Tibial nerve (tissue), 4 donors: ENCODE measurements around the gene HCFC1.

Experiments
- EP300 ChIP-seq, 2 donors: sonication (generic); formaldehyde crosslinking; IDR thresholded peaks; one replicate each; pipeline ENCODE4 v1.6.1; 2017; ENCODE audit warnings: antibody characterized with exemption in 2 of 2, mild to moderate bottlenecking in 1 of 2
- TF ChIP-seq, protein P1 (sequence below), 5 experiments: fragments of 200-600 bp in 3 of 5; fragments of 450-650 bp in 2 of 5; sonication (generic) in 3 of 5; IDR thresholded peaks; one replicate each; pipeline ENCODE4 v1.5.1; 2016 to 2019; ENCODE audit warnings: antibody characterized with exemption in 5 of 5, mild to moderate bottlenecking in 3 of 5, moderate library complexity in 2 of 5

DNA sequence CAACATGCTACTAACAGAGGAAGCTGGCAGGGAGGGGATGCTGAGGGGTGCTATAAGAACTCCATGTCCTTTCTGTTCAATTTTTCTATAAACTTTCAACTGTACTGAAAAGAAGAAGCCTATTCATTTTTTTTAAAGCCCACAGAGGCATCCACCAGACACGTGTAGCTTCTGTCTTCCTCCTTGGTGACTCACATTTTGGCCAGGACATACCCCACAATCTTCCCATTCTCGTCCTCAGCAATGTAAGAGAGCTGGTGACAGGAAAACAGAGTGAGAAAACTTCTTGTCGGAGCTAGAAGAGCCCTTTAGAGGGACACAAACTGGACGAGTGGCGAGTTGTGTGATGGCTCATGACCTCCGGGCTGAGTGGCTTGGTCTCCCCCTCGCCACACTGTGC, 37.9 kb downstream of the HCFC1 start:
- TF ChIP-seq EP300 (IDR thresholded peaks at IDR 0.05): no peak
- TF ChIP-seq, protein P1, sequence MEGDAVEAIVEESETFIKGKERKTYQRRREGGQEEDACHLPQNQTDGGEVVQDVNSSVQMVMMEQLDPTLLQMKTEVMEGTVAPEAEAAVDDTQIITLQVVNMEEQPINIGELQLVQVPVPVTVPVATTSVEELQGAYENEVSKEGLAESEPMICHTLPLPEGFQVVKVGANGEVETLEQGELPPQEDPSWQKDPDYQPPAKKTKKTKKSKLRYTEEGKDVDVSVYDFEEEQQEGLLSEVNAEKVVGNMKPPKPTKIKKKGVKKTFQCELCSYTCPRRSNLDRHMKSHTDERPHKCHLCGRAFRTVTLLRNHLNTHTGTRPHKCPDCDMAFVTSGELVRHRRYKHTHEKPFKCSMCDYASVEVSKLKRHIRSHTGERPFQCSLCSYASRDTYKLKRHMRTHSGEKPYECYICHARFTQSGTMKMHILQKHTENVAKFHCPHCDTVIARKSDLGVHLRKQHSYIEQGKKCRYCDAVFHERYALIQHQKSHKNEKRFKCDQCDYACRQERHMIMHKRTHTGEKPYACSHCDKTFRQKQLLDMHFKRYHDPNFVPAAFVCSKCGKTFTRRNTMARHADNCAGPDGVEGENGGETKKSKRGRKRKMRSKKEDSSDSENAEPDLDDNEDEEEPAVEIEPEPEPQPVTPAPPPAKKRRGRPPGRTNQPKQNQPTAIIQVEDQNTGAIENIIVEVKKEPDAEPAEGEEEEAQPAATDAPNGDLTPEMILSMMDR (IDR thresholded peaks at IDR 0.05): no peak
